Endothelial cell of umbilical vein (primary cell): Measurements from ENCODE around the gene CUEDC2. TPM values are rescaled to one million over a fixed set of nuclear protein-coding genes. Genes with fewer than 3 reads are reported as not detected.

Source experiments
- BruUV-seq: library from RNA; stranded (reverse); fragments of 400-500 nt; replicated peaks from 2 replicates; lab custom pipeline; 2021; lab: Mats Ljungman, UMichigan
- CTCF ChIA-PET: fragments of 300-600, 350-600 bp; sonication (Branson Sonifier 250); formaldehyde crosslinking; loops from one replicate; lab custom pipeline; 2021; ENCODE audit warnings: antibody characterized with exemption, inconsistent platforms; lab: Charles Lee
- POLR2A ChIA-PET: fragments of 300-600, 350-600 bp; sonication (Branson Sonifier 250); formaldehyde crosslinking; loops from one replicate; lab custom pipeline; 2021; ENCODE audit warnings: antibody characterized with exemption, inconsistent platforms; lab: Charles Lee
- DNase-seq: peaks from one replicate; pipeline ENCODE4 v3.0.0-alpha.2; 2011; ENCODE audit warnings: low read depth, low spot score
- FAIRE-seq: peaks from 2 replicates; lab custom pipeline; 2011; peaks lifted over from hg19 to GRCh38; lab: Jason Lieb, UNC
- H2AFZ ChIP-seq: 2 replicates; pipeline ENCODE4 v1.6.0; 2012; ENCODE audit warnings: low read depth, low read length, control low read depth, inconsistent platforms
- H3K27ac ChIP-seq: 2 replicates; pipeline ENCODE4 v1.5.1; 2011; ENCODE audit warnings: low read depth, mild to moderate bottlenecking, control low read depth, low read length, moderate library complexity; ENCODE audit not compliant: insufficient read depth
- H3K27me3 ChIP-seq, 2 experiments: 2 replicates each; pipeline versions ENCODE4 v1.6.0 to v1.6.1; 2011; ENCODE audit warnings: low read length in 2 of 2, mixed read lengths in 1 of 2; ENCODE audit not compliant: control insufficient read depth in 2 of 2, insufficient read depth in 2 of 2
- H3K36me3 ChIP-seq, 2 experiments: 2 replicates in 1 of 2; 3 replicates in 1 of 2; pipeline ENCODE4 v1.5.1; 2011; ENCODE audit warnings: low read length in 2 of 2, mild to moderate bottlenecking in 1 of 2, moderate library complexity in 1 of 2; ENCODE audit not compliant: control insufficient read depth in 2 of 2, insufficient read depth in 2 of 2; ENCODE audit errors: extremely low read depth in 1 of 2
- H3K4me1 ChIP-seq: 3 replicates; pipeline ENCODE4 v1.5.1; 2011; ENCODE audit warnings: mild to moderate bottlenecking, low read length; ENCODE audit not compliant: control insufficient read depth, insufficient read depth; ENCODE audit errors: extremely low read depth
- H3K4me2 ChIP-seq: 2 replicates; pipeline ENCODE4 v1.6.1; 2011; ENCODE audit warnings: low read length, control low read depth, mixed read lengths; ENCODE audit not compliant: insufficient read depth
- H3K4me3 ChIP-seq, 3 experiments: fragments of 200-600 bp in 1 of 3; sonication (generic), shearing (Covaris generic) in 1 of 3; replicated peaks in 1 of 3; 2 replicates each; pipeline ENCODE4 v1.5.1; 2011 to 2016; ENCODE audit warnings: control low read depth in 3 of 3, low read length in 3 of 3, mild to moderate bottlenecking in 2 of 3, inconsistent platforms in 1 of 3, low read depth in 1 of 3, moderate library complexity in 1 of 3; ENCODE audit not compliant: insufficient read depth in 1 of 3
- H3K79me2 ChIP-seq: 2 replicates; pipeline ENCODE4 v1.6.0; 2012; ENCODE audit warnings: low read length, inconsistent platforms; ENCODE audit not compliant: control insufficient read depth, insufficient read depth
- H3K9ac ChIP-seq: replicated peaks from 2 replicates; pipeline ENCODE3; 2011; ENCODE audit warnings: low read length, control low read depth; ENCODE audit not compliant: insufficient read depth; ENCODE audit errors: extremely low read depth
- H3K9me1 ChIP-seq: replicated peaks from 3 replicates; pipeline ENCODE4 v1.6.0; 2011; ENCODE audit warnings: mild to moderate bottlenecking, low read length; ENCODE audit not compliant: control insufficient read depth, insufficient read depth; ENCODE audit errors: extremely low read depth
- H3K9me3 ChIP-seq: replicated peaks from 2 replicates; pipeline ENCODE4 v1.5.1; 2012; ENCODE audit warnings: low read length, inconsistent platforms; ENCODE audit not compliant: control insufficient read depth, insufficient read depth
- H4K20me1 ChIP-seq: replicated peaks from 2 replicates; pipeline ENCODE3; 2011; ENCODE audit warnings: mild to moderate bottlenecking, low read length; ENCODE audit not compliant: control insufficient read depth, insufficient read depth; ENCODE audit errors: extremely low read depth
- CTCF ChIP-seq, 2 donors: IDR thresholded peaks; 1 replicate in 1 of 2; 2 replicates in 1 of 2; pipeline ENCODE4 v1.5.1; 2011; ENCODE audit warnings: low read length in 2 of 2, mild to moderate bottlenecking in 2 of 2, moderate library complexity in 2 of 2, control low read depth in 1 of 2, inconsistent platforms in 1 of 2, low read depth in 1 of 2; ENCODE audit not compliant: insufficient read depth in 1 of 2; ENCODE audit errors: extremely low read depth in 1 of 2
- EZH2 ChIP-seq: IDR thresholded peaks from 2 replicates; pipeline ENCODE4 v1.6.1; 2012; ENCODE audit warnings: borderline replicate concordance, low read depth, mild to moderate bottlenecking, moderate library complexity, low read length, inconsistent platforms; ENCODE audit not compliant: severe bottlenecking
- FOS ChIP-seq: IDR thresholded peaks from 2 replicates; pipeline ENCODE4 v1.6.1; 2011; ENCODE audit warnings: mild to moderate bottlenecking, low read length, moderate library complexity, borderline replicate concordance; ENCODE audit not compliant: insufficient read depth
- GATA2 ChIP-seq: IDR thresholded peaks from 2 replicates; pipeline ENCODE4 v1.7.0; 2011; ENCODE audit warnings: low read depth, mild to moderate bottlenecking, moderate library complexity, mixed read lengths, low read length; ENCODE audit not compliant: insufficient read length, insufficient read depth
- JUN ChIP-seq: IDR thresholded peaks from 2 replicates; pipeline ENCODE4 v1.6.1; 2011; ENCODE audit warnings: borderline replicate concordance, low read depth; ENCODE audit not compliant: insufficient read length, insufficient read depth
- MAX ChIP-seq: IDR thresholded peaks from 2 replicates; pipeline ENCODE4 v1.6.1; 2011; ENCODE audit not compliant: insufficient read depth, insufficient read length
- MYC ChIP-seq: IDR thresholded peaks from one replicate; pipeline ENCODE4 v1.6.1; 2011; ENCODE audit warnings: mild to moderate bottlenecking, low read depth, low read length
- POLR2A ChIP-seq: IDR thresholded peaks from 2 replicates; pipeline ENCODE4 v1.6.1; 2012; ENCODE audit warnings: low read depth, mild to moderate bottlenecking, control low read depth, low read length
- POLR2AphosphoS5 ChIP-seq: IDR thresholded peaks from 2 replicates; pipeline ENCODE4 v1.6.1; 2012; ENCODE audit warnings: low read depth, mild to moderate bottlenecking, control low read depth, low read length, moderate library complexity; ENCODE audit not compliant: insufficient read depth
- dilution Hi-C: fragments of 300-500 bp; cut with MboI; formaldehyde crosslinking; loops from one replicate; pipeline ENCODE4 v1.15.0; 2019; ENCODE audit warnings: low sequenced_read_pairs; ENCODE audit not compliant: extremely low pct_ligation_motif_present
- intact Hi-C: fragments of 100-400 bp; cut with micrococcal nuclease; formaldehyde crosslinking; loops from one replicate; pipeline ENCODE4 v1.10.0; 2022
- polyA plus RNA-seq, 4 experiments: library from polyadenylated mRNA; depleted of rRNA in 3 of 4; stranded (reverse) in 3 of 4; unstranded in 1 of 4; fragments of >200 nt; gene quantifications; 2 replicates each; pipeline versions ENCODE4 v1.2.1 to v1.2.3, GENCODE V29; 2011 to 2012; ENCODE audit warnings: missing spikeins in 1 of 4
- total RNA-seq: library from RNA; stranded (reverse); gene quantifications from 2 replicates; pipeline ENCODE4 v1.2.3, GENCODE V29; 2021

The CUEDC2 gene
- total and polyA plus RNA-seq, 2 donors (not counting 3 experiments of a cell fraction or from before 2014, with no cell fraction given): 61.5 to 96.7 TPM

- BruUV-seq: no TSS peak
- dilution Hi-C loops (no loop called here), intact Hi-C loops (no loop called here)
- peaks cover 37 to 44% of the 10 kb centered on the region in 2 experiments for H3K27me3 ChIP-seq
- H3K9ac ChIP-seq: no peak overlapping the region
- no peaks in the 10 kb centered on the region for H3K9me1 ChIP-seq
- no peak overlapping the region for H2AFZ ChIP-seq
- FAIRE-seq: no peak
- no peaks in the 10 kb centered on the region for H3K4me1 ChIP-seq
- no peaks in the 10 kb centered on the region for H3K79me2 ChIP-seq
- H4K20me1 ChIP-seq: no peaks in the 10 kb centered on the region
- DNase-seq: no peak
- H3K4me2 ChIP-seq: no peak overlapping the region
- POLR2A ChIA-PET: no interaction called here
- no peaks in the 10 kb centered on the region for H3K9me3 ChIP-seq
- no peak overlapping the region for H3K27ac ChIP-seq
- no peak overlapping the region for H3K4me3 ChIP-seq
- peaks cover 0 to under 1% of the 10 kb centered on the region in 2 experiments for H3K36me3 ChIP-seq
- TF ChIP-seq MYC (no peak), POLR2A (no peak), EZH2 (no peak), JUN (no peak), CTCF (IDR thresholded peaks at IDR 0.05; ENCODE audit: extremely low read depth in 1 of 2, insufficient read depth in 1 of 2, low read depth in 1 of 2, low read length in 2 of 2) (no peak), FOS (no peak), MAX (no peak), GATA2 (no peak), POLR2AphosphoS5 (no peak)
- CTCF ChIA-PET: interaction anchor here (1.1 to 5.8 kb wide), 4 partner anchors 15 to 188 kb away, joined by 4 to 51 read pairs (median 6); partner anchors contain the start of gene FBXL15
Observed at GRCh38 chr10:102407425-102408130, 24.8 kb downstream of the CUEDC2 start.
